Midbrain (tissue), 1 donor: ENCODE results near the gene CBY2.
"Not testable (repeated sequence)": the region's sequence is repeated elsewhere in the genome, so short reads cannot be mapped to it uniquely, and the experiment has no call there.

Source experiments
- DNase-seq: peaks from one replicate; lab custom pipeline; 2025; lab: John Stamatoyannopoulos, UW

Gene CBY2, protein sequence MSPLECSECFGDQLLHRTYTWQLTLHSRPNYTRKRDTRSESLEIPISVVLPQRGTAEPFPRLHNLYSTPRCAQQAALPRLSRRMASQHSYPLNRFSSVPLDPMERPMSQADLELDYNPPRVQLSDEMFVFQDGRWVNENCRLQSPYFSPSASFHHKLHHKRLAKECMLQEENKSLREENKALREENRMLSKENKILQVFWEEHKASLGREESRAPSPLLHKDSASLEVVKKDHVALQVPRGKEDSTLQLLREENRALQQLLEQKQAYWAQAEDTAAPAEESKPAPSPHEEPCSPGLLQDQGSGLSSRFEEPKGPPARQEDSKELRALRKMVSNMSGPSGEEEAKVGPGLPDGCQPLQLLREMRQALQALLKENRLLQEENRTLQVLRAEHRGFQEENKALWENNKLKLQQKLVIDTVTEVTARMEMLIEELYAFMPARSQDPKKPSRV

DNA sequence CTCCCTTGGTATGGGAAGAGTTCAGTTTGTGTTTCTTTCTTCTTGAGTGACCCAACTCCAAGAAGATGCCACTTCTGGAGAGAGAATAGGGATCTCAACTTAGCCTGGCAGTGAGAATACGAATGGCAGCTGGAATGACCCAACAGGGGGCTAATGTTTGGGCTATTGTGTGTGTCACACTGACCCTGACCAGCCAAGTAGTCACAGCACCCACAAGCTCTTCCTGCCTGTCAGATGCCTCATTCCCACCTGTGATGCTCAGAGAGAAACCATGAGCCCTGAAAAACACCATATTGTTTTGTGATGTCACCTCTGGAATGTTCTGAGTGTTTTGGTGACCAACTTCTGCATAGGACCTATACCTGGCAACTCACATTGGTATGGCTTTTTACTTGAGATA lies at the start of gene CBY2:
CBY2 (plus strand) TSS at position 233 of the 400 bp plus-strand sequence; CDS start at position 304, 71 bp downstream.
- DNase-seq = no peak

DNA sequence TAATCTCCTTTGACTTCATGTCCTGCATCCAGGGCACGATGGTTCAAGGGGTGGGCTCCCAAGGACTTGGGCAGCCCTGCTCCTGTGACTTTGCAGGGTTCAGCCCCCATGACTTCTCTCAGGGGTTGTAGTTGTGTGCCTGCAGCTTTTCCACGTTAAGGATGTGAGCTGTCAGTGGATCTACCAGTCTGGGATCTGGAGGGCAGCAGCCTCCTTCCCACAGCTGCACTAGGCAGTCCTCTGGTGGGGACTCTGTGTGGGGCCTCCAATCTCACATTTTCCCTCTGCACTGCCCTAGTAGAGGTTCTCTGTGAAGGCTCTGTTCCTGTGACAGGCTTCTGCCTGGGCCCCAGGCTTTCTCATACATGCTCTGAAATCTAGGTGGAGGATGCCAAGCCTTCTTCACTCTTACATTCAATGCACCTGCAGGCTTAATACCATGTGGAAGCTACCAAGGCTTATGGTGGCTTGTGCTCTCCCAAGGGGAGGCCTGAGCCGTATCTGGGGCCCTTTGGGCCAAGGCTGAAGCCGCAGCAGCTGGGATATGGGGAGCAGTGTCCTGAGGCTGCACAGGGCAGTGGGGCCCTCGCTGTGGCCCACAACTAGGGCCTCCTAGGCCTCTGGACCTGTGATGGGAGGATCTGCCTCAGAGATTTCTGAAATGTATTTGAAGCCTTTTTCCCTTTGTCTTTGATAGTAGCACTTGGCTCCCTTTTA lies 47.3 kb upstream of the CBY2 start:
- DNase-seq = no peak

DNA sequence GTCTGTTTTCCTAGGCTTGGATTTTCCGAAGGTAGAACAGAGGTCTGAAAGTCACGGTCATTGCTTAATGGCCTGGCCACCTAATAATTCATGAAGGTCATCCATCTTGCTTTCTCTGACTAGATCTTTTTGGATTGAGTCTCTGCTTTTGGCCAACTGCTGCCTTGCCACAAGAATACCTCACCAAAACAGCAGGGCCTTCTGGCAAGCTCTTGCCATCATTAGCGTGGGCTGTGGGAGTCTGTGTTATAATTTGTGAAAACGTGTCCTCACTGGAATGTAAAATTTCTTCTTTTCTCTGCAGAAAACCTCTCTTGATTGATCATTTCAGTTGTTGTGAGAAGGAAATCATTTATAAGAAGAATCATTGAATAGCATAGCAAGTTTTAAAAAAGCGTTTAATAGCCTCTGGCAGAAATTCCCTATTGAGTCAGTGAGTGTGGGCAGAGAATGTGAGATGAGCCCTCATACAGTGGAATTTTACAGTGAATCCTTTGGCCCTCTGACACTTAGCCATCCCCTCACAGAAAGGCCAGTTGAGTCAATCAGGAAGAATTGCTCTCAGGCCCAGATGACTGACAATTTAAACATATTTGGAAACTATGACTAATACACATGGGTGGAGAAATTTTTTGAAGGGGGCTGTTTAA lies 43.4 kb upstream of the CBY2 start:
- no peak for DNase-seq

DNA sequence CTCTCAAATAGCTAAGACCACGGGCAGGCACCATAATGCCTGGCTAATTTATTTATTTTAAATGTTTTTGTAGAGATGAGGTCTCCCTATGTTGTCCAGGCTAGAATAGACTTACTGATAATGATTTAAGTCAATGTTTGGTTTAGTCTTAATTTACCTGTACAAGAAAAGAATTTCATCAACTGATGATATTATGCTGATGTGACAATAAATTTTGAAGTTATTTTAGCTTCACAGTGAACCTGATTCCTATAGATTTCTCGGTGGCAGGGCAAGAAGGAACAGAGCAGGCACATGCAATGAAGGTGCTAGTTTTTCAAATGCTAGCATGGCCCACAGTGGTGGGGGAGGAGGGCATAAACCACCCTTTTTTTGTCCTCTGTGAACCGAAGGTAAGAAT lies 42.6 kb upstream of the CBY2 start:
- DNase-seq = no peak

DNA sequence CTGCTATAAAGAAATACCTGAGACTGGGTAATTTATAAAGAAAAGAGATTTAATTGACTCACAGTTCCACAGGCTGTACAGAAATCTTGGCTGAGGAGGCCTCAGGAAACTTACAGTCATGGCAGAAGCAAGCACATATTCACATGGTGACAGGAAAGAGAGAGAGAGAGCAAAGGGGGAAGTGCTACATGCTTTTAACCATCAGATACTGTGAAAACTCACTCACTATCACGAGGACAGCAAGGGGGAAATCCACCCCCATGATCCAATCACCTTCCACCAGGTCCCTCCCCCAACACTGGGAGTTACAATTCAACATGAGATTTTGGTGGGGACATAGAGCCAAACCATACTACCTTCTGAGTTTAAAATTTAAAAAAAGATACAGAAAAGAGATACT lies 41.7 kb upstream of the CBY2 start:
- not testable (repeated sequence) for DNase-seq

DNA sequence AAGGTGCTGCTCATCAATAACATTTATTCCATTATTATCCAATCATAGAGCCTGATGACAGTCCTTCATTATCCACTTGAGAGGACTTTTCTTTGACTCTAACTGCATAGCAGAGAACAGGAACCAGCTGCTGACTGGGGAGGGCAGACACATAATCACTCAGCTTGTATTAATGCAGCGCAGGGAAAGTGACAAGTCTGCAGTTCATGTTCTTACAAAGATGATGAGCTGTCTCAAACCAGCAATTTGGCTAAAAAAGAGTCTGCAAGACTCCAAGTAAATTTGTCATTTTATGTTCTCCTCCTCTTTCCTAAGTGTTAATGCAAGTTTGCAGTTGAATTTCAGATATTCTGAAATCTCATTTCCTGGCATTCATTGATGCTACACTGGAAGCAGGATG lies 40.0 kb upstream of the CBY2 start:
- DNase-seq = no peak

DNA sequence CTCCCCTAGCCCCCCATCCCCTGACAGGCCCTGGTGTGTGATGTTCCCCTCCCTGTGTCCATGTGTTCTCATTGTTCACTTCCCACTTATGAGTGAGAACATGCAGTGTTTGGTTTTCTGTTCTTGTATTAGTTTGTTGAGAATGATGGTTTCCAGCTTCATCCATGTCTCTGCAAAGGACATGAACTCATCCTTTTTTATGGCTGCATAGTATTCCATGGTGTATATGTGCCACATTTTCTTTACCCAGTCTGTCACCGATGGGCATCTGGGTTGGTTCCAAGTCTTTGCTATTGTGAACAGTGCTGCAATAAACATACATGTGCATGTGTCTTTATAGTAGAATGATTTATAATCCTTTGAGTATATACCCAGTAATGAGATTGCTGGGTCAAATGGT lies 39.2 kb upstream of the CBY2 start:
- not testable (repeated sequence) for DNase-seq

DNA sequence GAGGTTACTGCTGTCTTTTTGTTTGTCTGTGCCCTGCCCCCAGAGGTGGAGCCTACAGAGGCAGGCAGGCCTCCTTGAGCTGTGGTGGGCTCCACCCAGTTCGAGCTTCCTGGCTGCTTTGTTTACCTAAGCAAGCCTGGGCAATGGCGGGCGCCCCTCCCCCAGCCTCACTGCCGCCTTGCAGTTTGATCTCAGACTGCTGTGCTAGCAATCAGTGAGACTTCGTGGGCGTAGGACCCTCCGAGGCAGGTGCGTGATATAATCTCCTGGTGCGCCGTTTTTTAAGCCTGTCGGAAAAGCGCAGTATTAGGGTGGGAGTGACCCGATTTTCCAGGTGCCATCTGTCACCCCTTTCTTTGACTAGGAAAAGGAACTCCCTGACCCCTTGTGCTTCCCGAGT lies 32.5 kb upstream of the CBY2 start:
- not testable (repeated sequence) for DNase-seq

DNA sequence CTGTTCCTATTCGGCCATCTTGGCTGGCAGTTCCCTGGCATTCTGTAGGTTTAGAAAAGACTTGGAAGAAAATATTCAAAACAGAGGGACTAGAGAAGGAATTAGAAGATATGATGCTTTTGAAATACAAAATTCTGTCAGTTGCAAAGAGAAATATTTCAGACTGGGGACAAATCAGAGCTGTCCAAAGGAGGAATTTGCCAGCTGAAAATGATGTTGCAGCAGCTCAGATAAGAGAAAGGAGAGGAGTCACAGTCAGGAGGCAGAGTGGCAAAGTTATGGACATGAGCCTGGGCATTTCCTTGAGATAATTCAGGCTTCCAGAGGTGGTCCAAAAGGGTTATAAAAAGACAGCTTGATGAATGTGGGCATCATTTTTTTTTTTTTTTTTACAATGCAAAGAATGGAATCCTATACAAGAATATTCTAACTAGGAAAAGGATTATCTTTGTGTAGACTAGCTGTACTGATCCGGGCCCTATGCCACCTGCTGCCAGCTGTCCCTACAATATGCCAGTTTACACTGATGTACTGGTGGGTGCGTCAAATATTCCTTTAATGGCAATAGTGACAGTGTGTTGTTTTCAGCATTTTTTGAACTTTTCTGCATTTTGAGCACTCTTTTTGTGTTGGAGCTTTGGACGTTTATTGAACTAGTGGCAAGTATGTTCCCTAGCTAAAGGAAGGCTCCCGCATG lies 31.8 kb upstream of the CBY2 start:
- no peak for DNase-seq

DNA sequence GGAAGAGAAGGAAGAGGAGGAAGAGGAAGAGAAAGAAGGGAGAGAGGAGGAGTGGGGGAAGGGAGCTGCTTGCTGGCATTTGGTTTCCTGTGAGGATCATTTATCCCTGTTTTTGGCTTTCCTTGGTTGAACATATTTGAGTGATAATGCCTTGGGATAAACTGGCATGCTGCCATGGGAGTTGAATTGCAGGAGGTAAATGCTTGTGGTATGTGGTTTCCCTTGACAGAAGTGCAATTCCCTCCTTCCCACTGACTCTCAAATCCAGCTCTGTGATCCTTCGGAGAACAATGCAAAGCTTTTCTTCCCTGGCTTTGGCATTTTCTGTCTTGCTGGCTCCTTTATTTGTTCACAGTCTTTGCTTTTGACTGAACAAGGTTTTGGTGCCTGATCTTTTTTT lies 27.2 kb upstream of the CBY2 start:
- no peak for DNase-seq

DNA sequence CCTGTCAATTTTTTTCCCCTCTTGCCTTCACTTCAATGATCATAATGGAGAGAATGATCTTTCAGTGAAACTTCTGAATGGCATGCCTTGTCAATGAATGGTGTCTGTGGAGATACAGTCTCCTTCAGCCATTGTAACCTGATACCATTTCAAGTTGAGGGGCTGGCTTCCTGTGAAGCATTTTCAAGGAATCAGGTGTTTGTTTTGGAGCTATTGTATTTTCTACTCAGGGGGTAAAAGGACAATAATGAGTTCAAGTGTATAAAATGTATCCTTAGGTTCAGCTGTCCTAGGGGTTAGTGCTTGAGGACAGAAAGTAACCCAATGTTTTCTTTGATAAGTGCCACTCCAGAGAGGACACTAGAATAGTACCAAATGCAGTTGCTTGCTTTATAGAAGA lies 23.8 kb upstream of the CBY2 start:
- DNase-seq = no peak

DNA sequence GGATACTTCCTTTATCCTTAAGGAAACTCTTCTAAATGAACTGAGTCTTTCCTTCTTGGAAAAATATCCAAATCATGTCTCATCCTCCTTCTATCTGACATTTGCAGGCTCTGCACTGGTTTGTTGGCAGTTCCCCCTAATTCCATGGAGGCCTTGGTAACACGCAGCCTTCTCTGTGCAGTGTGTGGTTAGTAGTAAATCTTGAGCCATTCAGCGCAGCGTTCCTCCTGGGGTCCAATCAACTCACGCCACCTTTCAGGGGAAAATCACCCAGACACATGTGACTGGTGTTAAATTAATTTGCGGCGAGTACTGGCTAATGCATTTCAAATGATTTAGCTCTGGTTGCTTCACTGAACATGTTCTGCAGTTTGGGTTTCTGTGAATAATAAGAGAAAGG lies 21.0 kb upstream of the CBY2 start:
- DNase-seq = no peak

DNA sequence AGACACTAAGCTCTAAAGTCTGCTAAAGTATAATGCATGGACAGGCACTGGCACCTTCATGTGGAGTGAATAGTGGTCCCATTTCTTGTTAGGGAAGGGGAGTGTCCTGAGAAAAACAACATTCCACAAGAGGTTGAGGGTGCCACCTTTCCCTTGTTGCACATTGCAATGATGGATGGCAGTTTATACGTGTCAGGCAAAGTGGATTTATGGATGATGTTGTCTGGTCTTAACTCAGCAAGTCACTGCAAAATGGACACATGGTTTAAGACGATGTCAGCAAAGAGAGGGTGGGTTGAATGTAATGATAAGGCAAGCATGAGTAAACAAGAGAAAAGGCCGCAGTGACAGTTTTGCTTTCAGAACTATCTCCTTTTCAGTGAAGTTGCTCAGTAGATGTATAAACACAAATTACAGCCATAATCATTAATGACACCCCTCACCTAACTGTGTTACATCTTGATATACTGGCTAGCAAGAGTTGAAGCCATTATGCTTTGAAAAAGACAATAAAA lies 19.6 kb upstream of the CBY2 start:
- no peak for DNase-seq

DNA sequence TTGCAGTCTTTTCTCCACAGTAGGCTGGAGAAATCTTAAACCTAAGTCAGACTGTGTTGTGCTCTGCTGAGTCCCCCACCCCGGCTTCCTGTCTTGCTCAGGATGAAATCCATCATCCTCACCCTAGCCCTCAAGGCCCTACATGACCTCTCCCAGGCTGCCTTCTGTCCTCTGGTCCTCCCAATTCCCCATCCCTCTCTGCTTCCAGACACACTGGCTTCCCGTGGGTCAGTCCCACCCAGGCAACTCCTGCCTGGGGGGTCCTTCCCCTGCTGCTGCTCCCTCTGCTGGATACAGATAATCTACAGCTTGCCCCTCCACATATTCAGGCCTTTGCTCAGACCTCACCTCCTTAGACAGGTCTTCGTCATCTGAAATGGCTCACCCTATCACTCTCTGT lies 18.4 kb upstream of the CBY2 start:
- no peak for DNase-seq

DNA sequence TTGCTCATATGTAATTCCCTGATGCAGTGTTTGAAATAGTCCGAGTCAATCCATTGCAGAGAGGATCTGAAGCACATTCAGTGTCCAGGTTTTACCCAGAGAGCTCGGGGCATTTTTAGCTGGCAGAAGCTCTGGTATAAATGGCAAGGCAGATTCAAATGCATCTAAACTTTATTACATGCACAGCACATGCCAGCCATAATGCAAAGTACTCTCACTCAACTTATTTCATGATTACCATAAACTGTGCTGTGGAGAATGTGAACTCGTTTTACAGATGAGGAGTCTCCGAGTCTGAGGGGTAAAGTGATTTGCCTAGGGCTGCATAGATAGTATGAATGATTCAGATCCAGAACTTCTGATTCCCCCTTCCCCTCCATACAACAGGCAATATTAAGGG lies 13.5 kb upstream of the CBY2 start:
- no peak for DNase-seq

DNA sequence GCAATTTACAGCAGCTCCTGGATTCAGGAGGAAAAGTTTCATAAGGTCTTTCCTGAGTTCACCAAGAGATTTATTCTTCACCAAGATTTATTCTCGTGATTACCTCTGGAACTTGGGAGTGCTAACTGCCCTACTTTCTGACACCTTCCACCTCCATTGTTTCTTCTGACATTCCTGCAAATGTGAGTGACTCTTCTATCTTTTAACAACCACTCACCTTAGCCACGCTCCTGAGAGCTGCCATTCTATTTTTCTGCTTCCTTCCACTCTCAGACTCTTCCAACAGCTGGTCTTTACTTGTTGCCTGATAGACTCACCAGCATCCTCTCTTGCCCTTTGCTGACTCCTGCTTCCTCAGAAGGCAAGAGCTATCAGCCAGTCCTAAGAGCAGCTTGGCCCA lies 11.5 kb upstream of the CBY2 start:
- DNase-seq = no peak

DNA sequence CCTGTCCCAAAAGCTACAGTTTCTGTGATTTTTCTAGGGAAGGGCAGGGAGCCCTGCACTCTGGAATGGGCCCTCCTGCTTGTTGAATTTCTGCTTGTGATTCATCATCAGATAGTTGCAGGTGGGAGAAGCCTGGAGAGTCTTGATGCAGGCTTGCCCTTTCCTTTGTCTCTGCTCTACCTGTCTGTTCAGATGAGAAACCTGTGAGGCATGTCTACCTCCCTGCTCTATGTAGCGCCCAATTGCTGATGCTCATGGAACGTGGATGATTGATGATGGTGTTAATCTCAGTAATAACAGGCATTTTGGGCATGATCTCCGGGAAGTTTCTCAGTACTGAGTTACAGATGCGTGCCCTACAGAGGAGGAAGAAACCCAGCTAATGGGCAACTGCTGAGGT lies 10.9 kb upstream of the CBY2 start:
- no peak for DNase-seq

DNA sequence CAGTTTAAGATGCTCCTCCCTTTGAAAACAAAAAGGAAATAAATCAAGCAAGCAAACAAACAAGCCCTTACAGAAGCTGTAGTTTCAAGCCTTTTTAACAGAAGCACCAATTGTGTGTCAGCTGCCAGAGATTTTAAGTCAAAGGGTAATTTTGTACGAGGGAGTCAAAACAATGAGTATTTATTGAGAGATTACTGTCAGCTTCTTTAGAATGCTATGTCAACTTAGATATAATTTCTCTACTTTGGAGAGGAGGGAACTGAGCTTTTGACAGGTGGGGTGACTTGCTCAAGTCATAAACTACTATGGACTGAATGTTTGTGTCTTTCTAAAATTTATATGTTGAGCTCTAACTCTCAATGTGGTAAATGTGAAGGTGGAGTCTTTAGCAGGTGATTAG lies 10.5 kb upstream of the CBY2 start:
- DNase-seq = no peak

DNA sequence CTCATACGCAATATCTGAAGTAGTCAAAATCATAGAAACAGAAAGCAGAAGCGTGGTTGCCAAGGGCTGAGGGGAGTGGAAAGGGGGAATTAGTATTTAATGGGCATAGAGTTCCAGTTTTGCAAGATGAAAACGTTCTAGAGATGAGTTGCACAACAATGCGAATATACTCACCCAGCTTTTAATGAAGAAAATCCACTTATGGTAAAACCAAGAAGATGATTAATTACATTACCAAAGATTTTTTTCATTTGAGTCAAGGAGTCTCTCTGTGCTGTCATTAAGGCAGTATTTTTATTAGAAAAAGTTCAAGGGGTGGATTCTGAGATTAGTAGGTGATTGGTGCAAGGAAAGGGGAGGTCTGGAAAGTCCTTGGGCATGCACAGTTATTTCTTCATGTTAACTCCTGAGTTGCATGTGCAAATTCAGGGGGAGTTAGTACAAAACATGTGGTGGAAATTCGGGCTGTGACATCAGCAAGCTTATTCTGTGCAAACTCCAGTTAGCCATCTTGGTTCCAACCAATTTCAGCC lies 6.9 kb upstream of the CBY2 start:
- DNase-seq = no peak

DNA sequence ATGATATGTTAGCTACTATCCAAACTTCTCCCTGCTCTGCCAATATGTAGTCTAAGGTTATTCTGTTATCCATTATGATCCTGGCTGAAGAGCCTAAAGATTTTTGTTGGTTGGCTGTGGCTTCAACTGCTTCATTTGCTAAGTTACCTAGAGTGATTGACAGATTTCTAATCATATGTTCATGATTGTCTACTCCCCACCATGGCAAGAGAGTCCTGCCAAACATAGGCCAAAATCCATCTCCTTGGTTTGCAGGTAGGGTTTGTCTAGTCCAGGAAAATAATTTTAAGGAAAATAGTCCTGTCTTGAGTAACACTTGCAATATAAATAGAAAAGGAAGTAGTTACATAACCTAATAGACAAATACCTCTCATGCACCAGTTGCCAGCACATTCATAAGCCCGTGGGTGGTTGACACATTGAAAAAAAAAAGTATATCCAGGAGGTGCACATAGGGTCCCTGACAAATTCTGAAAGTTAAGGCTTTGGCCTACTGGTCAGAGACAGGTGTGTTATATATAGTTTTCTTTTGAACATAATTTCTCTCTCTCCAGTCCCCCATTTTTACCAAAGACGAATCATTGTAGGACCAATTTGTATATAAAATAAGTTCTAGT lies 5.4 kb upstream of the CBY2 start:
- DNase-seq = no peak
